ENCODE results near the gene PTPN2.
"Not testable (repeated sequence)": the region's sequence is repeated elsewhere in the genome, so short reads cannot be mapped to it uniquely, and the experiment has no call there.

Gene PTPN2

GRCh38 chr18:12772111-12772510 lies 111.9 kb downstream of the PTPN2 start:
- DNase-seq (ENCODE audit: low read depth in 2 of 2): no peak

DNA sequence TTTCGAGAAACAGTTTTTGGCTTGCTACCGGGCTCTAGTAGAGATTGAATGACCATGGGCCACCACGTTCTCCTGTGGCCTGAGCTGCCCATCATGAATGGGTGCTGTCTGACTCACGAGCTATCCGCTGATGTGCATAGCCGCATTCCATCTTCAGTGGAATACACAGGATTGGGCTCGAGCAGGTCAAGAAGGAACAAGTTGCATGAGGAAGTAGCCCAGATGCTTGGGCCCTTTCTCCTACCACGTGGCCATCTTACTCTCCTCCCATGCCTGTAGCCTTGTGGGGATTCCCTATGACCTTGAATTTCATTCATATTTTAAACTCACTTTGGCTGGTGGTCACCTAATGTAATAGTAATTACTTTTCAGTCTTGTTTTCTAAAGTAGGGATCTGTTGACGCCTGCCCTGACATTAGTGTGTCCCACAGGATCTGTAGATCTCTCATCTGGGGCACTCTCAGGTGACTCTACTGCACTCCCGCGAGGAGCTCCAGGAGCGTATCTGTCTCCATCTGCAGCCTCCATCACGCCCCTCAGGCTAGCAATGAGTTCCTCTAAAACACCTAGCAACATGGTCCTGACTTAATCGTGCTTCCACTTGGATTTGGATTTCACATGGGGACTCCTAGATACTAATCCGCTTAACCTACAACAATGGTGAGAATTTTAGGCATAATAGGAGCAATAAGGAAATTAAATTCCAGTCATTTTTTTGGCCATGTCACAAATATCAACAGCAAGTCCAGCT lies 113.4 kb downstream of the PTPN2 start:
- no peak for DNase-seq (ENCODE audit: low read depth in 2 of 2)

DNA sequence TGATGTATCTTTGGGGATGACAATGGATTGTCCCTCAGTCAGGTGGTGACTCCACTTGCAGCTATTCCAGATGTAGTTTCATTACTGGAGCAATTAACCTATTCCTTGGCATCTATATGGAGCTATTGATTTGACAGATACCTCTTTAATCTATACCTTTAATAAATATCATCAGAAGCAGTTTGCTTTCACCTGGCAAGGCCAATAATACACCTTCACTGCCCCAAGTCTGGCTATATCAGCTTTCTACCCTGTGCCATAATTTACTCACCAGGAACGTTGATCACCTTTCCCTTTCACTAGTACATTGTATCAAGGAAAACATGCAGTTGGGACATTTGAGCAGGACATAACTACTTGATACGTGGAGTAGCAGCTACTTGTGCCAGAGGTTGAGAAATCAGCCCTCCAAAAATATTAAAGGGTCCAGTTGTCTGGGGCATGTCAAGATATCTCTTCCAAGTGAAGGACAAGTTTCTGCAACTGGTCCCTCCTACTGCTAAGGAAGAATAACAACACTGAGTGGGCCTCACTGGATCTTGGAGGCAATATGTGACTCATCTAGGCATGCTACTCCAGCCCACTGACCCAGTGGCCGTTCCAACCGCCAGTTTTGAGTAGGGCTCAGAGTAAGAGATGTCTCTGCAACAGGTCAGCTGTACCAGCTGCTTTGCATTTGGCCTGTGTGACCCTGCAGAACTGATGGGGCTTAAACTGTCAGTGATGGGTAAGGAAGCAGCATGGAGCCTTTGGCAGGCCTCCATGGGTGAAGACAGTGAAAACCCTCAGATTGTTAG lies 114.2 kb downstream of the PTPN2 start:
- no peak for DNase-seq (ENCODE audit: low read depth in 2 of 2)

DNA sequence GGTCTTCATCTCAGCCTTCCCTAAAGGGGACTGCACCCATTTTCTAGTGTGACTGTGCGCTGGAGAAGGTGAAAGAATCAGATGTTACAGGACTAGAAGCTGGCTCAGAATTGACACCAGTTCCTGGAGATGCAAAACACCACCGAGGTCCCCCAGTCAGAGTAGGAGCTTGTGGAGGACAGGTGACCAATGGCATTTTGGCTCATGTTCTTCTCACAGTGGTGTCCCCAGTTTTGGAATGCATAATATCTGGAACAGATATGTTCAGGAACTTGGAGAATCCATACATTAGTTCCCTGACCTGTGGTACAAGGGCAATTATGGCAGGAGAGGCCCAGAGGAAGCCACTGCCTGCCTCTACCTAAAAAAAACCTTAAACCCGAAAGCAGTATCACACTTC lies 114.9 kb downstream of the PTPN2 start:
- no peak for DNase-seq (ENCODE audit: low read depth in 2 of 2)

- DNase-seq (ENCODE audit: low read depth in 2 of 2): no peak
Measured at GRCh38 chr18:12768625-12769024, 115.4 kb downstream of the PTPN2 start.

DNA sequence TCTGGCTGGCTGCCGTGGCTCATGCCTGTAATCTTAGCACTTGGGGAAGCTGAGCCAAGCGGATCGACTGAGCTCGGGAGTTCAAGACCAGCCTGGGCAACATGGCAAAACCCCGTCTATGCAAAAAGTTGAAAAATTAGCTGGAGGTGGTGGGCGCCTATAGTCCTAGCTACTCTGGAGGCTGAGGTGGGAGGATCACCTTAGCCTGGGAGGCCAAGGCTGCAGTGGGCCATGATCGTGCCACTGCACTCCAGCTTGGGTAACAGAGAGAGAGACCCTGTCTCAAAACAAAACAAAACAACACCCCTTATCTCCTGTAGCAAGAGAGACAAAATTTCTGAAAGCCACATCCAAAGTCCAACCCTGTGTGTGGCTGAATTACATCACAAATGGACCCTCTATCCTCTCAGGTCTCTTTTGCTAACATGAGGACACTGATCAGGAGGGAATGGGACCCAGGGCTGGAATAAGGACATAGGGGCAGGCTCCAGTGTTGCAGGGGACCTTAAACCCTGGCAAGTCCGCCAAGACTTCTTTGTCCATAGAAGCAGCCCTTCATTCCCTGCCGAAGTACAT lies 116.4 kb downstream of the PTPN2 start:
- no peak for DNase-seq (ENCODE audit: low read depth in 2 of 2)

DNA sequence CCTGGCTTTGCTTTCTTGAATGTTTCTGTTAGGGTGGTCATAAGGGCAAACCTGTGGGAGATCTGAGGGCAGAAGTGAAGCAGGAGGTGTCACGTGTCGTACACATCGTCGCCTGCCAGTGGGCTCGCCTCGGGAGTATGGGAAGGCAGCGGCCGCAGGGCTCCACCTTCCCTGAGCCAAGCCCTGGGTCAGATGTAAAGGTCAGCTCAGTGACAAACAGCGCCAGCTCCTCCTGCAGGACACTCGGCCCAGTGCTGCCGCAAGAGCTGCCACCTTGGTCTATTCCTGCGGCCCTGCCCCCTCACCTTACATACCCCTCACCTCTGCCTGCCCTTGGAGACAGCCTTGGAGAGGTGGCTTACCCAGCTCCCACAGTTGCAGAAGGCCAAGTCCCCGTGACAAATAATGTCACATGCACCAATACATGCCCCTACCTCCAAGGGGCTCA lies 117.0 kb downstream of the PTPN2 start:
- no peak for DNase-seq (ENCODE audit: low read depth in 2 of 2)

DNA sequence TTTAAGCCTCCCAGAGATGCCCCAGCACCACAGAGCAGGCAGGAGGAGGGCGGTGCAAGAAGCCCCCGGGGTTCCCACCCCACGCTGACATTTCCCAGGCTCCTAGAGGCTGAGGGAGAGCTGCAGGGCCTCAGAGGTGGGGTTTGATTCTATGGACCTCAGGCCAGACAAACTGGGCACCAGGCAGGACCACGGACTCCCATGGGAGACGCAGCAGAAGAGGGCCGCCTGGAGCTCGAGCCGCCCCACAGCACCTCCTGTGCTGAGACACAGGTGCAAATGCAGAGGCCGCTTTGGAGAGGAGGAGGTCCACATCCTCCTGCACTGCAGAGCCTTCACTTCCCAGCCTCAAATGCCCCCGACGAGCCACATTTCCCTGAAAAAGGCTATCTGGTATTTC lies 118.5 kb downstream of the PTPN2 start:
- no peak for DNase-seq (ENCODE audit: low read depth in 2 of 2)

GRCh38 chr18:12765126-12765525 lies 118.9 kb downstream of the PTPN2 start:
- no peak for DNase-seq (ENCODE audit: low read depth in 2 of 2)

GRCh38 chr18:12758566-12758965 lies 125.5 kb downstream of the PTPN2 start:
- DNase-seq (ENCODE audit: low read depth in 2 of 2): not testable (repeated sequence)

GRCh38 chr18:12756619-12757239 lies 127.3 kb downstream of the PTPN2 start:
- DNase-seq (ENCODE audit: low read depth in 2 of 2): not testable (repeated sequence)

GRCh38 chr18:12755606-12756005 lies 128.4 kb downstream of the PTPN2 start:
- DNase-seq (ENCODE audit: low read depth in 2 of 2): not testable (repeated sequence)

DNA sequence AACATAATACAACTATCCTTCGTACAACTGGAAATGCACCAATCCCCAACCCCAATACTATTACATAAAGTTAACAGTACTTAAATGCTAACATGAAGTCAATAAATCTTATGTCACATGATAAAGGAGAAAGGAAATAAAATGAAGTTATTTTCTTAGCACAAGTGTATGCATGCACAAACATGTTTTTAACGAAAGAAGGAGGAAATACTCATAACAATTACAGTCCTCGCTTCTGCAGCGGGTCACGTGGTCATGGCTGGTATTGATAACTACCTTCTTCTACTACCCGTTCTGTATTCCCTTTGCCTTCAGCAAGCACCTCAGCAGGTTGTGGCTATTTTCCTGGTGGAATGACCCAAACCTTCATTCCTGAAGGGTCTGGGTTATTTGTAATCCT lies 129.5 kb downstream of the PTPN2 start:
- no peak for DNase-seq (ENCODE audit: low read depth in 2 of 2)

- DNase-seq (ENCODE audit: low read depth in 2 of 2): no peak
Measured at GRCh38 chr18:12751891-12752290, 132.1 kb downstream of the PTPN2 start.

GRCh38 chr18:12751503-12751884 lies 132.5 kb downstream of the PTPN2 start:
- no peak for DNase-seq (ENCODE audit: low read depth in 2 of 2)

- DNase-seq (ENCODE audit: low read depth in 2 of 2): no peak
Measured at GRCh38 chr18:12750715-12751502, 133.1 kb downstream of the PTPN2 start.

GRCh38 chr18:12750076-12750714 lies 133.8 kb downstream of the PTPN2 start:
- no peak for DNase-seq (ENCODE audit: low read depth in 2 of 2)

- no peak for DNase-seq (ENCODE audit: low read depth in 2 of 2)
Measured at GRCh38 chr18:12749121-12749520, 134.9 kb downstream of the PTPN2 start.

GRCh38 chr18:12748671-12749070 lies 135.4 kb downstream of the PTPN2 start:
- no peak for DNase-seq (ENCODE audit: low read depth in 2 of 2)

DNA sequence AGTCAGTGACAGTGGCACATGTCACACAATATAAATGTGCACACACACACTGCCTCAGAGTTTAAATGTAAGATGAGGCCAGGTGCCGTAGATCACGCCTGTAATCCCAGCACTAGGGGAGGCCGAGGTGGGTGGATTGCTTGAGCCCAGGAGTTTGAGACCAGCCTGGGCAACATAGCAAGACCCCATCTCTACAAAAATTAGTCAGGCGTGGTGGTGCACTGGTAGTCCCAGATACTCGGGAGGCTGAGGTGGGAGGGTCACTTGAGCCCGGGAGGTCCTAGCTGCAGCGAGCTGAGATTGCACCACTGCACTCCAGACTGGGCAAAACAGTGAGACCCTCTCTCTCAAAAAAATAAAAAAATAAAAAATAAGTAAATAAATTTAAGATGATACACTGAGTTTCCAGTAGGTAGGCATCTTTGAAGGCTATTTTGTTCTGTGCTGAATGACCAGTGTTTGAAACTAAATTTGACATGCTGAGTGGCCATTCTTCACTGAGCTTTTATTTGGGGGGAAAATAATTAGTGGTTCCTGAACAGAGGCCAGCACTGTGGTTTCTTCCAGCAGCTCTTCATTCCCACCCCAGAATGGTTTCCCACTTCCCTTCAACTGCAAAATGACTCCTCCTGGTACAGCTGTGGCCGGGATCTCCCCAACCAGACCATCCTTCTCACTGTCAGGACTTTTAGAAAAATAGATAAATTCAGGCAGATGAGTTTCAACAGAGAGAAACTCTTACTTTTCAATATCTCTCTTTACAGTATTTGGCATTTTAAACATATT lies 136.3 kb downstream of the PTPN2 start:
- no peak for DNase-seq (ENCODE audit: low read depth in 2 of 2)

All from stimulated activated CD8-positive, alpha-beta memory T cell treated with anti-CD3 and anti-CD28 coated beads, Interleukin-15, amount 100 ng/mL, for 48 hours (primary cell).